NOMO-1 treated with dmso at 0.1 percent for 144 hours (cell line): ENCODE data around the gene C2CD2.

Experiments
- DNase-seq: peaks from one replicate; lab custom pipeline; 2025; ENCODE audit not compliant: unreplicated experiment; lab: John Stamatoyannopoulos, UW

The C2CD2 gene

DNA sequence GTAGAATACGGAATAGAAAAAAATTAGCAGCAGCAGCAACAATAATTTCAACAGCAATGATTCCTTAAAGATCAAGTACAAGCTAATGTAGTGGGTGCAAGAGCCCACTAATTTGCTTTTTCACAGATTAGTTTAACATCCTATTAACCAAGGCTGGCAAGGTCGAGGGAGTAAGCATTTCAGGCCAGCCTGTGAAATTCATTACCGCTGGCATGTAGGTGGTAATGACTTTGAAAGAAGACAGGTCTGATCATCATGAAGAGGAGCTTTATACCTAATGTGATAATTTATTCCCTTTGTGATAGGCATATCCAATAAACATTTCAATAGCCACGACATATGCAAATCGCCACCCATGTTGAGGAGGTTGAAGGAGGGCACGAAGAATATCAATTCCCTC, 63.5 kb downstream of the C2CD2 start:
- DNase-seq, result no peak

DNA sequence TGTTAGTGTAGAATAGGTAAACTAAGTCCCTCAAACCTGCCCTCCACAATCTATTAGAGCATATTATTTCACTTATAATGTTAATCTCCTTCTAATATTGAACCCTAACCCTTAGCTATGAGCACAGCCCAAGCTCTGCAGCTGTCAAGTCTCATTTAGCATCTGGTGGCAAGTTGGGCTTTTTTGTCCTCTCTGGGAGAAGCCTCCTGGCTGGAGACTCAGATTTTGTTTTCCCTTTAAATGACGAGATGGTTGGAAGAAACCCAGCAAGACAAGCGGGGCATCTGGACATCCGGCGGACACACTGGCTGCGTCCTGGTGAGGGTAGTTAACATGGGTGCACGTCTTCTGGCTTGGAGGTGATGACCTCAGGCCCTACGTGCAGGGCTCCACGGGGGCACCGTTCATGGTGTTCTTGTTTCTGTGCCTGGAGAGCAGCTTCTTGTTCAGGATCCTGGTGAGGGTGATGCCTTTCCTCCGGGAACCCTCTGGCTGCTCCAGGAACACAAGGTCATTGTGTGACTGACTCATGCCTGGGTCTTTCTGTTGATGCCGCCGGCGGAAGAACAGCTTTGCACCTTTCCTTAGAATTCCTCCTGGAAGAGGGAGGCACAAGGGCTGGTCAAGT, 65.0 kb downstream of the C2CD2 start:
- no peak for DNase-seq

DNA sequence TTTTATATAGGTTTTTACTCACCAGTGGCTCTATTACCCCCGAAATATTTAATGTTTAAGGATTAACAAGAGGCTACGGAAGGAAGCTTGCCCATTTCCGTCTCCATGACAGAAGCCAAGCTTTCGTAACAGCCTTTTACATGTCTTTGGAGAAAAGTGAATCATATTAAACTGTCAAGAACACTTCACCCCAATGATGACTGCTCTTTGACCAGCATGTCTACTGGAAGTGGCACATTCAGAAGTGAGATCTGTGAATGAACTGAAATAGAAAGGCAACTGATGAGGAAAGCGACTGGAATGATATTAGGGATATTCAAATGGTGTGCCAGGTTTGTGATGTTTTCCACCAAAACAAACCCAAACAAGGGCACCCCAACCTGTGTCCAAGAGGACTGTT, 66.2 kb downstream of the C2CD2 start:
- DNase-seq, result no peak

- DNase-seq, result no peak
These were observed 67.5 kb downstream of the C2CD2 start for GRCh38 chr21:41886328-41886727.

GRCh38 chr21:41885341-41886024, 68.3 kb downstream of the C2CD2 start:
- DNase-seq, result no peak

DNA sequence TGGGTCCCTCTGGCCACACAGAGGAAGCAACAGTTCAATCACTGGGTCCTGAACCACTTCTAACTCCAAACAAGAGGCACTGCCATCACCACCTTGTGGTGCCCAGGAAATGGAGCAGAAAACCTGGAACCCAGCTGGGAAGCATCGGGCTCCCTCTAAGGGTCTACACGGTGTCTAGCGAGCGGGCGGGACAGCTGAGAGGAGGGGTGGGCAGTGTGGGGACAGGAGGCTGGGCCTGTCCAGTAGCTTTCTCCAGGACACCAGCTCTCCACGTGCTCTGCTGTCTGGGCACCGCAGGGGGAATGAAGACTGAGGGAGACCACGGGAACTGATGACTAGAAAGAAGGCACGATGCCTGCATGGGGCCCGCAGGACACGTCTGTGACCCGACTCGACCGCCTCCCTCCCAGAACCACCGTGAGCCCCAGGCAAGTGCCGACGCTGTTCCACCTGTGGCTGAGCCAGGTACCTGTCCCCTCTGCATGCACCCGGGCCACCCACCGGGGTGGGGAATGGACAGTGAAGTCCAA, 69.3 kb downstream of the C2CD2 start:
- DNase-seq, result no peak

- no peak for DNase-seq
These were observed 70.2 kb downstream of the C2CD2 start for GRCh38 chr21:41883582-41883981.

- DNase-seq, result no peak
These were observed 72.8 kb downstream of the C2CD2 start for GRCh38 chr21:41881051-41881450.

GRCh38 chr21:41880153-41880552, 73.7 kb downstream of the C2CD2 start:
- DNase-seq, result no peak

DNA sequence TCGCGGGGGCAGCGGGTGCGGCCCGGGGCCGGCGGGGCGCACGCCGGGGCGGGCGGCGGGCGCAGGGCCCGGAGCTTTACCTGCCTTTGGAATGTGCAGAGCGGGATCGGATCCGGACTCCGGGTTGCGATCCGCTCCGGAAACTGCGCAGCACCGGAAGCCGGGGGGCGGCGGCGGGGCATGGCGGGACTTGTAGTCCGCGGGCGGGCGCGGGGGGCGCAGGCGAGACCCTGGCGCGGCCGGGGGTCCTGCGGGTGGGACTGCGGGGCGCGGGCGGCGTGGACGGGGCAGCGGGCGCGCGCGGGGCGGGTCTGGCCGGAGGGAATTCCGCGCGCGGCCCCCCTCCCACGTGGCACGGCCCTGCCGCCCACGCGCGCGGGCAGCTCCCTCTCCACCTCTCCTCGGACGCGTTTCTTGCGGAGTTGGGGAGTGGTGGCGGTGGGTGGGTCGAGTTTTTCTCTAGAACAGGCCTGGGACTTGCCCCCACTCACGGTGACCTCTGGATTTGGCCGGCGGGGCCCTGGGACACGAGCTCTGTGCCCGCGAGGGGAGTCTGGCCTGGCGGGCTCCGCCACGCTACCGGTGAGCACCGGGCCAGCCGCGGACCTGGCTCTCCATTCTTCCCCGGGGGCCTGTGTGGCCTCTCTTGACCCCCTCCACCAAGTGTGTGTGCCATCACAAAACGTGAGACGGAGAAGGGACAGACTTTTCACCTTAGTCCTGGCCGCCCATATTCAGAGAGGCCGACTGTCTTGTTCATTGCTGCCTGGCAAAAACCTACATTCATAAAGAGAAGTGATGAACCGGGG, 74.4 kb downstream of the C2CD2 start, which contains the start of gene PRDM15:
Gene PRDM15, minus strand, starts transcription at position 155 of the 809 bp plus-strand sequence. CDS start 18,981 bp downstream, outside the sequence.
- DNase-seq, result peak; percentile 52

GRCh38 chr21:41878831-41879189, 75.0 kb downstream of the C2CD2 start:
- peak; percentile 47 for DNase-seq

DNA sequence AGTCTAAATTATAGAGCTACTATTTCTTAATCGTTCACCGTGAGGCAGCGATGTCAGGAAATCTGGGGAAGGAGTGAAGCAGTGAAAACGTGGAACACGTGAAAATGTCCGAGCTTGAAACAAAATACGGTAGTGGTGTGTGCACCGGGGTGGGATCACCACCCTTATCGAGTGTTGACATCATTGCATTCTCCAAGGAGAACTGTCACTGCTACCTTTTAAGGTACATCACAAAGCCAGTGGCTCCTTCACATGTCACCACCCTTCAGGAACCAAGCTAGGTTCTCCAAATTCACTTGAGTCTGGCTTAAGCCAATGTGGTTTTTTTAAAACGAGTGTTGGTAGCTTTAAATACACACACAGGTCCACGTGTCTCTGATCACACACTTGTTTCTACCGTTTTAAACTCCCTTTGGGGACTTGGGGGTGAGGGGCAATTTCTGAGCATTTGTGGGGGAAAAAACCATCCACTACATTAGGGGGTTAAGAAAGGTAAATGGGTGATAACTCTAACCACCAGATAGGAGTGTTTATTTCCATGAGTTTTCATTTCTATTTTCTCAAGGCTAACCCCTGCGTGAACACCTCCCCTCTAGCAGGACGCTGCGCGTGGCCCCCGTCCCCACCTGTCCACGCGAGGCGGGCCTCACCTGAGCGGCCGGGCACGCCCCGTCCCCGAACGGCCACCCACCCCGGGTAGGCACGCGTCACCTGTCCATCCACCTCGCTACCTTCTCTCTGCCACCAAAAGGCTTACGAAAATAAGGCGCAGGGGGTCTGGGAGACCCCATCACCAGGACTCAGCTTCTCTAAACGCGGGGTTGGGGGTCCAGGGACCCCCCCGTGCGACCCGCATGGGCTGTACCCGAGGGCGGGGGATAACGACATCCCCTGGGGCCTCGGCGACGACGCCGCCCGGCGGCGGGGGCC, 75.7 kb downstream of the C2CD2 start:
- DNase-seq, result peak; percentile 49

GRCh38 chr21:41876928-41877652, 76.7 kb downstream of the C2CD2 start:
- no peak for DNase-seq

GRCh38 chr21:41876396-41876795, 77.4 kb downstream of the C2CD2 start:
- no peak for DNase-seq

DNA sequence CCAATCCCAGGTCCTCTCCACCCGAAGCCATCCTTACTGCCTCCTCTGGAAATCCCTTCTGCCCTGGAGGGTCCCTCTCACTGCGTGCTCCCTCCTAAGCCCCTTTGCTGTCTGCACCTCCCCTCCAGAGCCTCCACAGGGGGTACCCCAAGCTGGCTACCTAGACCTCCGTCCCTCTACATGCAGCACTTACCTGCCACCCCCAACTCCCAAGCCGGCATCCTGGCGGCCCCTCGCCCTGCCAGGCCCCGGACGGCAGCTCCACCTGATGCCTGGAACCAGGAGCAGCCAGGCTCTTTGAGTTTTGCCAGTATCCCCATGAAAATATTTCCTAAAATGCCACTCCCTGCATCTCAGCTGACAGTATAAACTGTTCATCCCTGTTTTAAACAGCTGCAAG, 78.7 kb downstream of the C2CD2 start:
- DNase-seq, result no peak

DNA sequence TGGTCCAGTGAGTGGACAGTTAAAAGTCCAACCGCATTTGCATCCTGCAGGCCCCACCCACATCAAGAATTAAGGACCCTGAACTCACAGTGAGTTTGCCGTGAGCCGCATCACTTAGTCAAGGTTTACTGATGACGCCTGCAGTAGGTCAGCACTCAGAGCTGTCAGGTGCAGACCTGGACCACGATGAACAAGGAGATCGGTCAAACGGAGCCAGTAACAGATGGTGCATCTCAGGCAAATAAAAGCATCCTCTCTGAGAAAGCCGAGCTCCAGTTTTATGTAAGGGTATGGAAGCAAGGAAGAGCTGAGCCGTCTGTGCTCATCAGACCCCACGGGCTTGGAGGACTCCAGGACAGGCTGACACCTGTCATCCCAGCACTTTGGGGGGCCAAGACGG, 79.2 kb downstream of the C2CD2 start:
- no peak for DNase-seq

GRCh38 chr21:41873426-41873825, 80.4 kb downstream of the C2CD2 start:
- no peak for DNase-seq

DNA sequence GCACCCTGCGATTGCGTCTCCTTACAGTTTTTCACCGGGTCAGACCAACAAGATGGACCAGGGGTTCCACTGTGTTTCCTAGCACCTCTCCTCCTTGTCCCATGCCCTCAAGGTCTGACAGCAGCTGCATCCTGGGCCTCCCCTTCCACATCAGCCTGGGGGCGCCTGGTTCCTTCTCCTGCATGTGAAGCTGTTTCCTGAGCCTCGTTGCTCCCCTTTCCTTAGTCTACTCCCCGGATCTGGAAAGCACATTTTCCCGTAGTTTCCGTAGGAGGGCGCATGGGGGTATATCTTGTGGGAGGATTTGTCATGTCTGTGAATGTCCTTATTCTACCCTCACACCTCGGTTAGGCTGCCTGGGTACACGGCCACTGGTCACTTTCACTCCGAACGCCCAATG, 80.8 kb downstream of the C2CD2 start:
- DNase-seq, result no peak

GRCh38 chr21:41871293-41872030, 82.4 kb downstream of the C2CD2 start:
- DNase-seq, result no peak
